T-helper 1 cell treated with Interleukin-12 subunit alpha and Interleukin-12 subunit beta and Interleukin-4 antibody, amounts not matched to agents 30 μg/mL and 1 μg/mL, for 36 hours (primary cell): ENCODE data around the gene CXCR2.
"Not testable (repeated sequence)": the region's sequence is repeated elsewhere in the genome, so short reads cannot be mapped to it uniquely, and the experiment has no call there.

ENCODE experiments used
- H3K27ac Mint-ChIP-seq: one replicate; pipeline ENCODE4 v1.8.0; 2021; ENCODE audit warnings: mild to moderate bottlenecking, mixed read lengths
- H3K27me3 Mint-ChIP-seq: one replicate; pipeline ENCODE4 v1.8.0; 2021; ENCODE audit warnings: low read depth, mixed read lengths
- H3K36me3 Mint-ChIP-seq: one replicate; pipeline ENCODE4 v1.8.0; 2021; ENCODE audit warnings: low read depth, mixed read lengths
- H3K4me1 Mint-ChIP-seq: one replicate; pipeline ENCODE4 v1.8.0; 2021; ENCODE audit warnings: low read depth, mixed read lengths
- H3K4me3 Mint-ChIP-seq: one replicate; pipeline ENCODE4 v1.8.0; 2021; ENCODE audit warnings: mild to moderate bottlenecking, moderate library complexity, mixed read lengths
- H3K9me3 Mint-ChIP-seq: one replicate; pipeline ENCODE4 v1.8.0; 2021; ENCODE audit warnings: mixed read lengths

Gene CXCR2

DNA sequence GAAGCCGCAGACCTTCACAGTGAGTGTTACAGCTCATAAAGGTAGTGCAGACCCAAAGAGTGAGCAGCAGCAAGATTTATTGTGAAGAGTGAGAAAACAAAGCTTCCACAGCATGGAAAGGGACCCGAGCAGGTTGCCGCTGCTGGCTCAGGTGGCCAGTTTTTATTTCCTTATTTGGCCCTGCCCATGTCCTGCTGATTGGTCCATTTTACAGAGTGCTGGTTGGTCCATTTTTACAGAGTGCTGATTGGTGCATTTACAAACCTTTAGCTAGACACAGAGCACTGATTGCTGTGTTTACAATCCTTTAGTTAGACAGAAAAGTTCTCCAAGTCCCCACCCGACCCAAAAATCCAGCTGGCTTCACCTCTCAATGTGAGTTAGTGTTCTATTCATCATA lies 4.0 kb upstream of the CXCR2 start:
- H3K27me3 Mint-ChIP-seq, H3K36me3 Mint-ChIP-seq, H3K4me1 Mint-ChIP-seq, H3K27ac Mint-ChIP-seq, H3K4me3 Mint-ChIP-seq: not testable (repeated sequence)
- peaks cover 25% of the 10 kb centered on the region for H3K9me3 Mint-ChIP-seq

DNA sequence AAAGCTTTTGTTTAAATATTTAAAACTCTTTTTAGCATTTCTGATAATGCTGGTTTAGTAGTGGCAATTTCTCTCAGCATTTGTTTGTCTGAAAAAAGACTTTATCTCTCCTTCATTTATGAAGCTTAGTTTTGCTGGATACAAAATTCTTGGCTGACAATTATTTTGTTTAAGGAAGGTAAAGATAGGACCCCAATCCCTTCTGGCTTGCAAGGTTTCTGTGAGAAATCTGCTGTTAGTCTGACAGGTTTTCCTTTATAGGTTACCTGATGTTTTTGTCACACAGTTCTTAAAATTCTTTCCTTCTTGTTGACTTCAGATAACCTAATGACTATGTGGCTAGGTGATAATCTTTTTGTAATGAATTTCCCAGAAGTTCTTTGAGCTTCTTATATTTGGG lies 3.5 kb upstream of the CXCR2 start:
- H3K9me3 Mint-ChIP-seq, result peaks cover 20% of the 10 kb centered on the region
- H3K27ac Mint-ChIP-seq, H3K4me1 Mint-ChIP-seq, H3K4me3 Mint-ChIP-seq, H3K27me3 Mint-ChIP-seq, H3K36me3 Mint-ChIP-seq: not testable (repeated sequence)

DNA sequence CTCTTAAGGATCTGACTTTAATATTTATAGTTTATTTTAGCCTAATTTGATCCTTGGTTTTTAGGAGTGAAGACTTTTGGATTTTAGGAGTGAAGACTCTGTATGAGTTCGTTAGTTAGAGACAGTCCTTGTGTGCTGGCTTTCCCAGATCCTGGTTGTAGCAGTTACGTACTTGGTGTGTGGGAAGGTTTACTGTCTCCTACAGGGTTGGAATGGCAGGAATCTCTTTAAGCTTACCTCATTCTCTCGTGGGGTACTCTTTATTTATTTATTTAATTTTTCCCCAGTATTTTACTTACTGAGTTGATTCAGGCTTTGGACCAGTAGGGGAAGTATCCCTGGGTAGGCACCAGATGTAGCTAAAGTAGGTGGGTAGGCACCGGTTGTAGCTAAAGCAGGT lies 1.8 kb upstream of the CXCR2 start:
- Mint-ChIP-seq H3K36me3 (no peaks in the 10 kb centered on the region), H3K27me3 (peaks cover 8% of the 10 kb centered on the region), H3K27ac (no peak overlapping the region), H3K9me3 (peaks cover 12% of the 10 kb centered on the region), H3K4me3 (no peak overlapping the region), H3K4me1 (peaks cover 7% of the 10 kb centered on the region)

DNA sequence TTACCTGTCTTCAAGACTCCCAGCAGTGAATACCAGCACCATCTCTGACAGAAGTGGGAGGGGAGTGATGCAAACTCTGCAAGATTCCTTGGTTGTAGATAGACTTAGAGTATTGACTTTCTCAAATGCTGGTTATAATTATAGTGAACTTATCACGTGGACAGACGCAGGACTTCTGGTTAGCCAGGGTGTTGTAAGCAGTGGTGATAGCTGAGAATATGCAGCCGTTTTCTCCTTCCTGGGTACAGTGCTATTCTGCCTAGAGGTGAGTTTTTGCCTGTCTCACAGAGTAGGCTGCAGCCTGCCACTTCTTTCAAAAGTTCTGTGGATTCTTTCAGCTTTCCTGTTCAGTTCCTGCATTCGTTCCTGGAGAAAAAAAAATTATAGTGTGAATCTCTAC lies 733 bp upstream of the CXCR2 start:
- H3K4me3 Mint-ChIP-seq, result no peak overlapping the region

DNA sequence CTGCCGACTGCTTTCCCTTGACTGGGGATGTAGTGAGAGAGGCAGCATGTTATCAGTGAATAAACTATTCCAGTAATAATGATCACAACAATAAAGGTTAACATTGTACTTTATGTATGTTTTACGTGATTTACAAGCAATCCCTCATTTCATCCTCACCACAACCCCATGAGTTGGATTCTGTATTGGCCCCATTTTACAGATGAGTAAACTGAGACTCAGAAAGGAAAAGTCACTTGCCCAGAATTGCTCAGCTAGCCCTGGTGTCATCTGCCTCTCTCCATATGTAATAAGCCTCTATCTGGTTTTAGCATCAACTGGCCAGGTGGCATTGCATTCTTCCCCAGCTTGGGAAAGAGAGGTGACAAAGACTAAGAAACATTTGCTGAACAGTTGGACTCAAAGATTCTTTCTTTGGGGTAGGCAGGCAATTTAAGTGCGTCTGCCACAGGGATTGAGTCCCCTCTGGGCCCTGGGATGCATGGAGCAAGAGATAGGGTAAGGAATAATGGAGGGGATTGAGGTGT lies 2.2 kb downstream of the CXCR2 start:
- H3K4me1 Mint-ChIP-seq, result peaks cover 7% of the 10 kb centered on the region
- peaks cover 5% of the 10 kb centered on the region for H3K27me3 Mint-ChIP-seq
- H3K36me3 Mint-ChIP-seq, result no peaks in the 10 kb centered on the region
- H3K27ac Mint-ChIP-seq, result no peak overlapping the region
- H3K9me3 Mint-ChIP-seq, result no peaks in the 10 kb centered on the region
- H3K4me3 Mint-ChIP-seq, result no peak overlapping the region

More for the DNA sequence above, 733 bp upstream of the CXCR2 start:
- H3K36me3 Mint-ChIP-seq, result no peaks in the 10 kb centered on the region
- peaks cover 11% of the 10 kb centered on the region for H3K9me3 Mint-ChIP-seq
- H3K27ac Mint-ChIP-seq, result no peak overlapping the region
- peaks cover 13% of the 10 kb centered on the region for H3K27me3 Mint-ChIP-seq
- peaks cover 7% of the 10 kb centered on the region for H3K4me1 Mint-ChIP-seq

DNA sequence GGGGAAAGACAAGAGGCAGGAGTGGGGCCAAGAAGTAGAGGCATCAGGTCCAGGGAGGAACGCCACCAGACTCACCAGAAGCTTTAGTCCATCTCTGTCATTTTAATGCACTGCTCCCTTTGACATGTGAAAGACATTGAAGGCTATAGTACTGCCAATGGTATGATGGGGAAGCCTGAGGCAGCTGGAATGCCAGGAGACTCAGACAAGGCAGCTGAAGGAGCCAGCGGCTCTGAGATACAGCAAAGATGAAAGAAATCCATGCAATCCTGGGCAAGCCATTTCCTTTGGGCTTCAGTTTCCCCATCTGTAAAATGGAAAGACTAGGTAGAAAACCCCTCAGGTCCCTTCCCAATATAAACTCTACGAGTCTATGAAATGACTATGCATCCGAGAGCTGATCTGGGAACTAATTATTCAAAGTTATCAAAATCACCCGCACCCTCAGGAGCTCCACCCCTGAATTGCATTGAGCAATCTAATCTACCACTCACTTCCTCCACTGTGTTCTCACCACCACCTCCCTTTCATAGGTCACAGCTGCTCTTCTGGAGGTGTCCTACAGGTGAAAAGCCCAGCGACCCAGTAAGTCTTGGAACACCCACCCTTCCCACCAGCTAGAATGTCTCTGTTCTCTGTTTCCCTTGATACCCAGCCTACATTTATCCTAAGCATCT lies 3.1 kb downstream of the CXCR2 start:
- Mint-ChIP-seq H3K4me3 (no peak overlapping the region), H3K9me3 (no peaks in the 10 kb centered on the region), H3K4me1 (peaks cover 7% of the 10 kb centered on the region), H3K27me3 (peaks cover 5% of the 10 kb centered on the region), H3K27ac (no peak overlapping the region), H3K36me3 (no peaks in the 10 kb centered on the region)

DNA sequence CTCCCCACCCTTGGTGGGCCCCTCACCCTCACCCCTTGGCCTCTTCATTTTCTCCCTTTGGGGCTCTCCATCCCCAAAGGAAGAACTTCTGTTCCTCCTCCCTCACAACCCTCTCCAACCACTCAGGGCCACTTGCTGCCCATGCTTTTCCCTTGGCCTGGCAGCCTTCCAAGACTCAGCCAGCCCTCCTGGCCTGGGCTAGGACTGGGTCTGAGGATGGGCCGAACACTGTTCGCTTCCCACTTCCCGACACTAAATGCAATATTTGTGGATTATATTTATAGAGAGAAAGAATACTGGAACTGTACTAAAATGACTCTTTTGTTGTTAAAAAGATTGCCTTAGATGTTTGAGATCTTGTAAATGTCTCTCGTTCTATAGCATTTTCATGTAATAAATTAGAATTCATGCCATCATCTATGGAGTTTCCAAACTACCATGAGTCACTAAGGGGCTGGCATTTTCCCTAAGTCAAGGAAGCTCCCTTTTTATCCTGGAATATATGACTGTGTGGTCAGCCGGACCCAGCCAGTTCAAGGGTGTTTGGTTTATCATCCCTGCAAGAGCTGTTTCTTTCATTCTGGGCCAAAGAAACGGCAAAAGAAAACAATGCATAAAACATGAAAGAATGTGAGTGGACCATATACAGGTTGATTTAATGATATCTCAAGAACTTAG lies 3.8 kb downstream of the CXCR2 start:
- H3K4me1 Mint-ChIP-seq, result peaks cover 7% of the 10 kb centered on the region
- peaks cover 5% of the 10 kb centered on the region for H3K27me3 Mint-ChIP-seq
- H3K36me3 Mint-ChIP-seq, result no peaks in the 10 kb centered on the region
- H3K27ac Mint-ChIP-seq, result no peak overlapping the region
- H3K9me3 Mint-ChIP-seq, result no peaks in the 10 kb centered on the region
- H3K4me3 Mint-ChIP-seq, result no peak overlapping the region

DNA sequence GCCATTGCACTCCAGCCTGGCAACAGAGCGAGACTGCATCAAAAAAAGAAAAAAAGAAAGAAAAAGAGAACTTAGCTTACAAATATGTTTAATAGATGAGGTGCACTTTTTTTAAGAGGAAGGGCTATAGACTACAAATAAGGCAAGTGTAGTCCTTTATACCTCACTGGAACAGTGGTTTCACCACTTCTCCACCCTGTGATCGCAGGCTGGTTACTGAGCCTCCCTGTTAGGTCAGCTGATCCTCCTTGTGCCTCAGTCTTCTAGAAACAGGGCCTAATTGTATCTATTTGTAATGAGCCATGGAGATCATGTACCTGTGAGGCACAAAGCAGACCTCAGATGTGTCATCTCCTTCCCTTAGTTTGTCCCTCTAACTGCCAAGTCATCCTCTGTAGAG lies 4.5 kb downstream of the CXCR2 start:
- H3K9me3 Mint-ChIP-seq, result no peaks in the 10 kb centered on the region
- peaks cover 5% of the 10 kb centered on the region for H3K27me3 Mint-ChIP-seq
- H3K4me1 Mint-ChIP-seq, result peaks cover 6% of the 10 kb centered on the region

DNA sequence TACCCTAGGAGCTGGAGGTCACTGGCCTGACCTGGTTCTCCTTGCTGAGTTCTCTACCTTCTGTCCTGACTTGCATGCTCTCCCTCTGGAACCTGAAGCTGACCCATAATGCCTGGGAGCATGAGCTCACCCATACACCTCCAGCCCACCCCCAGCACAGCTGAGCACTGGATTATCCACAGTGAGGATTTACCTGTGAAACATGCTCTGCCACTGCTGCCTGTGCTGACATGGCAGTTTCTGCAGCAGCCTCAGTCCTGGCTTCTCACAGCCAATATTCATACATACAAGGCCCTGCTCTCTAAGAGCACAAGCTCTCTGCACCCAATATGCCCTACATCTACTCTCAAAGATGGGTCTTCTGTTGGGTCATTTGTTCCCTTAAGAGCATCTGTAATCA lies 5.0 kb downstream of the CXCR2 start:
- Mint-ChIP-seq H3K36me3 (no peaks in the 10 kb centered on the region), H3K27me3 (peaks cover 5% of the 10 kb centered on the region), H3K4me1 (peaks cover 3% of the 10 kb centered on the region), H3K9me3 (no peaks in the 10 kb centered on the region), H3K27ac (no peak overlapping the region), H3K4me3 (no peak overlapping the region)

More for the DNA sequence above, 4.5 kb downstream of the CXCR2 start:
- Mint-ChIP-seq H3K4me3 (no peak overlapping the region), H3K27ac (no peak overlapping the region), H3K36me3 (no peaks in the 10 kb centered on the region)

DNA sequence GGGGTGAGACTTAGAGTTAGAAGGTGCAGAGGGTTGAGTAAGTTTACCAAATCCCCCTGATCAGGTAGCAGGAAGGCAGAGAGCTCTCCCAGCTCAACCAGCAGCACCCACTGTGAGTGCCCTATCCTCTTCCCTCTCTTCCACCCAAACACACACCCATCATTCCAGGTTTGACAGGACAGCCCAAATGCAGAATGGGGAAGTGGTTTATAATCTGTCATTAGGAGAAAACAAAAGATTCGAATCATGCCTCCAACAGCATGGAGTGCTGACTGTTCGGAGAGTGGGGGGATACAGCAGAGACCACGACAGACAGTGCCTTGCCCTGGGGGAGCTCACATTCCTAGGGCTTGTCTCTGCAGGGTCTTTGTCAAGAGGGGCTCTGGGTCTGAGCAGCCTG lies 11.7 kb downstream of the CXCR2 start:
- no peak overlapping the region for H3K4me3 Mint-ChIP-seq
- no peak overlapping the region for H3K27ac Mint-ChIP-seq
- peaks cover 24% of the 10 kb centered on the region for H3K27me3 Mint-ChIP-seq
- H3K4me1 Mint-ChIP-seq, result no peaks in the 10 kb centered on the region
- H3K9me3 Mint-ChIP-seq, result no peaks in the 10 kb centered on the region
- H3K36me3 Mint-ChIP-seq, result no peaks in the 10 kb centered on the region

DNA sequence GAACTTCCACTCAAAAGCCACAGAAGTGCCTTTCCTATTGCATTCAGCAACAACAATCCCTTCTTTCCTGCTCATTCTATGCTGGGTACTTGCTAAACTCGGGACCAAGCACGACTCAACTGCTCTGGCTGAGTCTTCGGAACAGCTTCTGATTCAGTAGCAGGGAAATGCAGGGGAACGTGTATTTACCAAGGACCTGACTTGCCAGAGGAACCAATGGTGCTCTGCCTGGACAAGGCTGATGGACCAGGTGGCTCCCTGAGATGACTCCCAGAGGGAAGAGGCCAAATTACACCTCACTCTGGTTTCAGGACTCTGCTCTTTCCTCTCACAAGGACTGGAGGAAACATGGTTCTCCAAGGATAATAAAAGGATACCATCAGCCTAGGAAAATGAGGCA lies 12.2 kb downstream of the CXCR2 start:
- no peaks in the 10 kb centered on the region for H3K4me1 Mint-ChIP-seq
- no peak overlapping the region for H3K27ac Mint-ChIP-seq

DNA sequence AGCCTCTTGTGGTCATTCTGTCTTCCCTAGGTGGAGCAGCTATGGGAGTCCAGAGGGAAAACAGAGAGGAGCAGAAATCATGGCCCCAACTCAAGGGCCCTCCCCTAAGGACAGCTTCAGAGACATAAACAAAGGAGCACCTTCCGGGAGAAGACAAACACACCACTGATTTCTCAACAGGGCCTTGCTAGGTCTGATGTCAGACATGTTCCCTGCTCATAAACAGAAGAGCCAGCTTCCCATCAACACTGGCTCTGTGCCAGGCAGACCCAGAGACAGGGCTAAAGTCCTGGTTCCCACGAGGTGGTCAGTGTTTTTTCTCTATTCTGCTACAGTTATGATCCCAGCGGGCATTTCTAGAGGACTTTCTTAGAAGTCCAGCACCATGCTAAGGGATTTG lies 19.3 kb downstream of the CXCR2 start:
- H3K9me3 Mint-ChIP-seq, result peaks cover 3% of the 10 kb centered on the region
- H3K36me3 Mint-ChIP-seq, result no peaks in the 10 kb centered on the region
- no peak overlapping the region for H3K4me3 Mint-ChIP-seq
- H3K27me3 Mint-ChIP-seq, result peaks cover 11% of the 10 kb centered on the region
- no peak overlapping the region for H3K27ac Mint-ChIP-seq
- peaks cover 4% of the 10 kb centered on the region for H3K4me1 Mint-ChIP-seq

More for the DNA sequence above, 12.2 kb downstream of the CXCR2 start:
- Mint-ChIP-seq H3K36me3 (no peaks in the 10 kb centered on the region), H3K9me3 (no peaks in the 10 kb centered on the region), H3K4me3 (no peak overlapping the region), H3K27me3 (peaks cover 24% of the 10 kb centered on the region)

DNA sequence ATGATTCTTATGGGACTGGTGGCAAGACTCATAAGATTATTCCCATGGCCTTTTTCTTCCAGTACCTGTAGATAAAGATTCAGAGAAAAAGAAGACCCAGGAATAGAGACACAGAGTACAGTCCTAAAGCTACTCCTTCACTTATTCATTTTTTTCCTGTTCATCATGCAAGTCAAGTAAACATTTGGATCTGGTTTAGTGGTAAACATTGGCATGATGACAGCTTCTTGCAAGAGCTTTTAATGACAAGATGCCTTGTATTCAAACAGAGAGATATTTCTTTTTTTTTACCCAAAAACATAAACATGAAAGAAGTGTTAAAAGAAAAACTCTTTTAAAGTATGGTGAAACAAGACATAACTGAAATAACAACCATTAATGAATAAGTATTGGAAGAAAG lies 20.2 kb downstream of the CXCR2 start:
- Mint-ChIP-seq H3K27me3 (peaks cover 8% of the 10 kb centered on the region), H3K4me1 (peaks cover 5% of the 10 kb centered on the region), H3K4me3 (no peak overlapping the region)

DNA sequence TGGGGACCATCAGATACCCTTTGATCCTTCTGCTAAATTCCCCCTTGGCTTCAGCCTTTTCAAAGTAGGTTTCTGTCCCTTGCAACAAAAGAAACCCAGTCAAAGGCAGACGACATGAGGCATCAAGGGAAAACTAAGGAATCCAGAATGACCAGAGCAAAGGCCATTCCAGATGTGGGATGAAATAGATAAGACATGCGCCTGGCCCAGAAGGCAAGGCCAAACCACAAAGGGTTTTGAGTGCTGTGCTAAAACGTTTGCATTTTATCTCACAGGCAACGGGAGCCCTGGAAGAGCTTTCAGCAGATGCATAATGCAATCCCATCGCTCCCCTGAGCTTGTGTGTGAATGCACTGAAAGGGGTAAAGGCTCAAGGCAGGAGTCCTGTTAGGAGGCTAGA lies 23.3 kb downstream of the CXCR2 start:
- Mint-ChIP-seq H3K4me1 (peaks cover 5% of the 10 kb centered on the region), H3K36me3 (no peaks in the 10 kb centered on the region), H3K4me3 (no peak overlapping the region), H3K27ac (no peak overlapping the region), H3K9me3 (peaks cover 3% of the 10 kb centered on the region), H3K27me3 (peaks cover 10% of the 10 kb centered on the region)

More for the DNA sequence above, 20.2 kb downstream of the CXCR2 start:
- Mint-ChIP-seq H3K9me3 (peaks cover 3% of the 10 kb centered on the region), H3K36me3 (no peaks in the 10 kb centered on the region), H3K27ac (no peak overlapping the region)

DNA sequence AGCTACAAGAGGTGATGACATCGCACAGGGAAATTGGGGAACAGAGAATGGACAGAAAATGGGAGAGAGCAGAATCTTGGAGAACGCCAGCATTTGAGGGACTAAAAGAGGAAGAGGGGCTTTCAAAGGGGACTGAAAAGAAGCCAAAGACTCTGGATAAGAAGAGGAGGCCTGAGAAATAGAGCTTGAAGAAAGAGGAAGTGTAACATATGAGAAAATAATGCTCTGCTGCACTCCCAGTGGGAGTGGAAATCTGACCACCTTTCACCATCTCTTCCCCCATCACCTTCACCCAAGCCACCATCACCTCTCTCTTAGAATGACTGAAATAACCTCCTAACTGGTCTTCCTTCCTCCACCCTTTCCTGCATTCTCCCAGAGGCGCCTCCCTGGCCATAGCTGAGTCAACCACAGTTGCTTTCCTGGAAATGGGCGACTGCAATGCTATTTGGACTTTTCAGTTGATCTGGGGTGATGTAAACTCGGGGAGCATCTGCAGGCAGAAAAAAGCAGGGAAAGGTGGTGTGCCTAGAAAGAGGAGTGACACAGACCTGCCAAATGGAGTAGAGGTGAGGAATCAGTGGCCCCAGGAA lies 24.1 kb downstream of the CXCR2 start:
- peaks cover 5% of the 10 kb centered on the region for H3K4me1 Mint-ChIP-seq
- H3K27me3 Mint-ChIP-seq, result peaks cover 15% of the 10 kb centered on the region
- H3K36me3 Mint-ChIP-seq, result no peaks in the 10 kb centered on the region
- peaks cover 3% of the 10 kb centered on the region for H3K9me3 Mint-ChIP-seq
- H3K27ac Mint-ChIP-seq, result no peak overlapping the region
- H3K4me3 Mint-ChIP-seq, result no peak overlapping the region
